Panc1 (cell line): ENCODE measurements around the gene BICD1. TPM values are rescaled to one million over a fixed set of nuclear protein-coding genes. Genes with fewer than 3 reads are reported as not detected.

Experiments used
- ATAC-seq: fragments of 200-7000 bp; cut with Tn5 transposase; 2 replicates; pipeline ENCODE4 v1.9.1; 2020; ENCODE audit warnings: mild to moderate bottlenecking, moderate library complexity
- BruUV-seq: library from RNA; stranded (reverse); fragments of 400-500 nt; replicated peaks from 2 replicates; lab custom pipeline; 2021; lab: Mats Ljungman, UMichigan
- CTCF ChIA-PET: fragments of 300-600 bp; sonication (Branson Sonifier 250); formaldehyde crosslinking; loops from one replicate; lab custom pipeline; 2022; ENCODE audit warnings: antibody characterized with exemption; lab: Charles Lee
- POLR2A ChIA-PET: fragments of 300-600 bp; sonication (Branson Sonifier 250); formaldehyde crosslinking; loops from one replicate; lab custom pipeline; 2022; ENCODE audit warnings: antibody characterized with exemption; lab: Charles Lee
- DNase-seq: peaks from one replicate; pipeline ENCODE4 v3.0.0-alpha.2; 2010; ENCODE audit warnings: low read depth, low spot score
- H3K27ac ChIP-seq: 2 replicates; pipeline ENCODE4 v1.5.1; 2011; ENCODE audit warnings: mild to moderate bottlenecking, low read length, inconsistent platforms
- H3K27me3 ChIP-seq: fragments of 200-500 bp; sonication (Bioruptor generic); 2 replicates; pipeline ENCODE4 v1.6.0; 2014; ENCODE audit warnings: low read length, inconsistent platforms; ENCODE audit not compliant: control insufficient read depth, insufficient read depth
- H3K36me3 ChIP-seq: fragments of 200-500 bp; sonication (Bioruptor generic); 2 replicates; pipeline ENCODE4 v1.5.1; 2014; ENCODE audit warnings: inconsistent platforms, mild to moderate bottlenecking, low read length, moderate library complexity; ENCODE audit not compliant: control insufficient read depth, insufficient read depth
- H3K4me1 ChIP-seq: 2 replicates; pipeline ENCODE4 v1.5.1; 2011; ENCODE audit warnings: inconsistent platforms, mild to moderate bottlenecking, low read length, moderate library complexity; ENCODE audit not compliant: control insufficient read depth, insufficient read depth
- H3K4me3 ChIP-seq, 2 experiments: 2 replicates each; pipeline ENCODE4 v1.5.1; 2011 to 2012; ENCODE audit warnings: low read depth in 2 of 2, low read length in 2 of 2, mild to moderate bottlenecking in 2 of 2, inconsistent platforms in 1 of 2, moderate library complexity in 1 of 2
- H3K9me3 ChIP-seq: fragments of 200-500 bp; sonication (Bioruptor generic); 2 replicates; pipeline ENCODE4 v1.5.1; 2014; ENCODE audit warnings: low read depth, mild to moderate bottlenecking, inconsistent platforms, low read length, moderate library complexity; ENCODE audit not compliant: control insufficient read depth, insufficient read depth
- CTCF ChIP-seq: fragments of 450-650 bp; IDR thresholded peaks from 2 replicates; pipeline ENCODE4 v1.5.1; 2017; ENCODE audit warnings: mild to moderate bottlenecking
- POLR2AphosphoS5 ChIP-seq: IDR thresholded peaks from 2 replicates; pipeline ENCODE4 v1.6.1; 2012; ENCODE audit warnings: mild to moderate bottlenecking, low read depth, low read length, moderate library complexity
- REST ChIP-seq, 2 experiments: IDR thresholded peaks; 2 replicates each; pipeline ENCODE4 v1.6.1; 2011 to 2012; ENCODE audit warnings: low read depth in 2 of 2, control low read depth in 1 of 2, low read length in 1 of 2, mild to moderate bottlenecking in 1 of 2, moderate library complexity in 1 of 2; ENCODE audit not compliant: insufficient read depth in 1 of 2
- SIN3A ChIP-seq: IDR thresholded peaks from 2 replicates; pipeline ENCODE4 v1.6.1; 2012; ENCODE audit warnings: low read depth, mild to moderate bottlenecking, low read length, moderate library complexity, borderline replicate concordance; ENCODE audit not compliant: insufficient read depth
- TCF7L2 ChIP-seq: IDR thresholded peaks from 2 replicates; pipeline ENCODE4 v1.6.1; 2011; ENCODE audit warnings: mild to moderate bottlenecking, low read depth, low read length, inconsistent platforms
- in situ Hi-C: cut with HindIII; loops from 2 replicates; pipeline ENCODE4 v1.10.0; 2016; ENCODE audit warnings: low sequenced_read_pairs, low pct_unique_long_range_greater_than_20kb
- intact Hi-C: fragments of 100-400 bp; cut with micrococcal nuclease; formaldehyde crosslinking; loops from one replicate; pipeline ENCODE4 v1.10.0; 2022; ENCODE audit not compliant: unreplicated experiment
- total RNA-seq: library from RNA; stranded (reverse); gene quantifications from one replicate; pipeline ENCODE4 v1.2.1, GENCODE V29; 2021; ENCODE audit not compliant: unreplicated experiment

The BICD1 gene
- total RNA-seq, 1 experiment from 2014 or later: 40.0 TPM

DNA sequence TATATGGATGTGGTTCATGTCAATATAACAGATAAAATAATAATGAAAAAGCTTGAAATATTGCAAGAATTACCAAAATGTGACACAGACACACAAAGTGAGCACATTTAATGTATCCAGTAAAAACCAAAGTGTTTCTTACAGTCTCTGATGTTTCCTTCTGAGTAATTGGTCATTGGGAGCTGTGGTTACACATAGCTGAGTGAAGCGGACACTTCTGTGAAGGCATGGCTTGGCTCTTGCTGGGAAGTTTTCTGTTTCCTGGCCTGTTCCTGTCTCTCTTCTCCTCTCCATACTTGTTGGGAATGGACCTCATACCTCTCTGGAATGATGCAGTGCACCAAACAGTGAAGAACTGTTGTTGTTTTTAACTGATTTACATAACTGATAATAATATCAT lies 117.3 kb downstream of the BICD1 start:
- no TSS peak for BruUV-seq
- POLR2A ChIA-PET: no interaction called here
- CTCF ChIA-PET: interaction anchor here (0.5 to 0.6 kb wide), 2 partner anchors 66 to 163 kb away, joined by 7 read pairs; no protein-coding TSS in a partner anchor
- H3K9me3 ChIP-seq: no peaks in the 10 kb centered on the region
- no peaks in the 10 kb centered on the region for H3K27me3 ChIP-seq
- ATAC-seq (no peak), DNase-seq (no peak)
- no peaks in the 10 kb centered on the region for H3K36me3 ChIP-seq
- intact Hi-C loops: no loop called here
- H3K4me3 ChIP-seq: no peak overlapping the region
- no peak for TF ChIP-seq SIN3A
- in situ Hi-C loops: no loop called here
- H3K27ac ChIP-seq: no peak overlapping the region
- H3K4me1 ChIP-seq: no peaks in the 10 kb centered on the region

DNA sequence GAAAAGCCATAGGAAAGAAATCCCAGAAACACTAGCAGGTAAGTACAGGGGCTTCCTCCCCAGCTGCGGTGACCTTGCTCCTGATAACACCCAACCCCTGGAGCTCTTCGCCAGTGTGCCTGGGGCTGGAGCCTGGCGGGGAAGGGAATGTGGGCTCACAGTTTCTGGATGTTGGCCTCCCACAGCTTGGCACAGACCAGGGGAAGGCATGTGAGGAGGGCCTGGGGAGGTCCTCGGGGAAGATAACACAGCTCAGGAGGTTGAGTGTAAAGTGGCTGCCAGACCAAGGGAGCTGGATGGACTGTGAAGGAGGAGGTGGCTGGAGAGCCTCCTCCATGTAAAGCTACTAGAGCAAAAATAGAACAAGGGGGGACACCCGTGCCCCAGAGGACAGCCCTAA lies 120.1 kb downstream of the BICD1 start:
- intact Hi-C loops (no loop called here), in situ Hi-C loops (no loop called here)
- H3K9me3 ChIP-seq: no peaks in the 10 kb centered on the region
- no peak overlapping the region for H3K4me3 ChIP-seq
- no peaks in the 10 kb centered on the region for H3K4me1 ChIP-seq
- no peak overlapping the region for H3K27ac ChIP-seq
- H3K36me3 ChIP-seq: no peaks in the 10 kb centered on the region
- CTCF ChIA-PET: no interaction called here
- DNase-seq (no peak), ATAC-seq (no peak)
- no peak for TF ChIP-seq SIN3A
- TF ChIP-seq CTCF: no peak
- TF ChIP-seq TCF7L2: no peak
- TF ChIP-seq REST (IDR thresholded peaks at IDR 0.05; ENCODE audit: insufficient read depth in 1 of 2, low read depth in 2 of 2, low read length in 1 of 2): no peak
- TF ChIP-seq POLR2AphosphoS5: no peak
- no TSS peak for BruUV-seq
- POLR2A ChIA-PET: no interaction called here
- no peaks in the 10 kb centered on the region for H3K27me3 ChIP-seq

- CTCF ChIA-PET: no interaction called here
- TF ChIP-seq CTCF: no peak
- TF ChIP-seq SIN3A: no peak
- TF ChIP-seq REST (IDR thresholded peaks at IDR 0.05; ENCODE audit: insufficient read depth in 1 of 2, low read depth in 2 of 2, low read length in 1 of 2): no peak
- TF ChIP-seq TCF7L2: no peak
- TF ChIP-seq POLR2AphosphoS5: no peak
- Histone ChIP-seq H3K4me3 (no peak overlapping the region), H3K27me3 (no peaks in the 10 kb centered on the region), H3K4me1 (no peaks in the 10 kb centered on the region), H3K27ac (no peak overlapping the region), H3K36me3 (no peaks in the 10 kb centered on the region), H3K9me3 (no peaks in the 10 kb centered on the region)
- in situ Hi-C loops (no loop called here), intact Hi-C loops (no loop called here)
- ATAC-seq (no peak), DNase-seq (no peak)
- BruUV-seq: no TSS peak
- POLR2A ChIA-PET: no interaction called here
Observed at GRCh38 chr12:32229971-32230612, 123.4 kb downstream of the BICD1 start.
